ENCODE measurements around the gene CACNG4. TPM values are rescaled to one million over a fixed set of nuclear protein-coding genes. Genes with fewer than 3 reads are reported as not detected.

CACNG4 gene
- total and polyA plus RNA-seq, 2 experiments from 2014 or later, result 1.6 to 4.1 TPM

DNA sequence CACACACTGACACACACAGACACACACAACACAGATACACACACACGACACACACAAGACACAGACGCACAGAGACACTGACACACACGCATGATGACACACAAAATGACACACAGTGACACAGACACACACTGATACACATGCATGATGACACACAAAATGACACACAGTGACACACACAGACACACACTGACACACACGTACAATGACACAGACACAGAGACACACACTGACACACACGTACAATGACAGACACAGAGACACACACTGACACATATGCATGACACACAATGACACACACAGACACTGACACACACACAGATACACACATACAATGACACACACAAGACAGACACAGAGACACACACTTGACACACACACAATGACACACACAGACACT, 90.1 kb downstream of the CACNG4 start:
- H4K20me1 ChIP-seq (replicated peaks; ENCODE audit: insufficient read depth), result no peaks in the 10 kb centered on the region
- Mint-ChIP-seq H3K27ac (no peak overlapping the region), H3K27me3 (ENCODE audit: insufficient read depth, low read depth, poor library complexity) (peaks cover 4% of the 10 kb centered on the region), H3K4me1 (no peaks in the 10 kb centered on the region), H3K36me3 (ENCODE audit: low read depth) (no peaks in the 10 kb centered on the region), H3K4me3 (no peak overlapping the region), H3K9me3 (peaks cover 1% of the 10 kb centered on the region; the same call in 1 of the 3 replicates)
- no peak overlapping the region for H3K4me2 ChIP-seq
- no peaks in the 10 kb centered on the region for H3K4me1 ChIP-seq (ENCODE audit: insufficient read depth)
- TF ChIP-seq NANOG (IDR thresholded peaks at IDR 0.05; ENCODE audit: borderline replicate concordance), result no peak
- TF ChIP-seq ZNF331 (CRISPR knock-in tag; IDR thresholded peaks at IDR 0.05; ENCODE audit: low read depth), result no peak
- TF ChIP-seq EZH2 (IDR thresholded peaks at IDR 0.05; ENCODE audit: low read depth, unreplicated experiment), result no peak
- TF ChIP-seq JUNB (IDR thresholded peaks at IDR 0.05; ENCODE audit: unreplicated experiment), result no peak
- no peak for TF ChIP-seq STAT1 (IDR thresholded peaks at IDR 0.05; ENCODE audit: unreplicated experiment)
- TF ChIP-seq, protein P1, sequence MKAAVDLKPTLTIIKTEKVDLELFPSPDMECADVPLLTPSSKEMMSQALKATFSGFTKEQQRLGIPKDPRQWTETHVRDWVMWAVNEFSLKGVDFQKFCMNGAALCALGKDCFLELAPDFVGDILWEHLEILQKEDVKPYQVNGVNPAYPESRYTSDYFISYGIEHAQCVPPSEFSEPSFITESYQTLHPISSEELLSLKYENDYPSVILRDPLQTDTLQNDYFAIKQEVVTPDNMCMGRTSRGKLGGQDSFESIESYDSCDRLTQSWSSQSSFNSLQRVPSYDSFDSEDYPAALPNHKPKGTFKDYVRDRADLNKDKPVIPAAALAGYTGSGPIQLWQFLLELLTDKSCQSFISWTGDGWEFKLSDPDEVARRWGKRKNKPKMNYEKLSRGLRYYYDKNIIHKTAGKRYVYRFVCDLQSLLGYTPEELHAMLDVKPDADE (IDR thresholded peaks at IDR 0.05), result no peak
- DNase-seq (ENCODE audit: low spot score) (no peak), ATAC-seq (no peak)
- H3F3A ChIP-seq (replicated peaks; ENCODE audit: low read depth), result no peaks in the 10 kb centered on the region
- H3K36me3 ChIP-seq (ENCODE audit: insufficient read depth), result no peaks in the 10 kb centered on the region
- H3K27ac ChIP-seq (ENCODE audit: low read depth), result no peak overlapping the region
- H3K9me2 ChIP-seq (ENCODE audit: insufficient read depth), result no peaks in the 10 kb centered on the region
- H3K79me2 ChIP-seq (replicated peaks; ENCODE audit: insufficient read depth), result no peaks in the 10 kb centered on the region
- H3K27me3 ChIP-seq (ENCODE audit: insufficient read depth), result no peaks in the 10 kb centered on the region
- no peak overlapping the region for H2AFZ ChIP-seq
- no peak overlapping the region for H3K4me3 ChIP-seq

DNA sequence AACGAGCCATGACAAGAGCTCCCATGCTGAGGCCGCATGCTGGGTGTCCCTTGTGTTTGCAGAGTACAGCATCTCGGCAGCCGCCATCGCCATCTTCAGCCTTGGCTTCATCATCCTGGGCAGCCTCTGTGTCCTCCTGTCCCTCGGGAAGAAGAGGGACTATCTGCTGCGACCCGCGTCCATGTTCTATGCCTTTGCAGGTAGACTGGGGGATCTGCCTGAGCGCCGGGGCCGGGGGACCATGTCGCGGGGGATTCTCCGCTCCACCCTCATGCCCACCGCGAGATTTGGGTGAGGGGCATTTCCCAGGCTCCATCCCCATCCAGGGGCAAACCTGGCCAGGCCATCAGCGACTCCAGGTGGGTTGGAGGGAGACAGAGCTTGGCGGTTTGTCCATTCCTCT, 90.5 kb downstream of the CACNG4 start:
- Histone ChIP-seq H2AFZ (no peak overlapping the region), H3K36me3 (ENCODE audit: insufficient read depth) (no peaks in the 10 kb centered on the region), H3K27ac (ENCODE audit: low read depth) (no peak overlapping the region), H3K4me1 (ENCODE audit: insufficient read depth) (no peaks in the 10 kb centered on the region), H3K79me2 (replicated peaks; ENCODE audit: insufficient read depth) (no peaks in the 10 kb centered on the region), H3K4me3 (no peak overlapping the region), H3F3A (replicated peaks; ENCODE audit: low read depth) (no peaks in the 10 kb centered on the region), H3K9me2 (ENCODE audit: insufficient read depth) (no peaks in the 10 kb centered on the region), H4K20me1 (replicated peaks; ENCODE audit: insufficient read depth) (no peaks in the 10 kb centered on the region), H3K4me2 (no peak overlapping the region), H3K27me3 (ENCODE audit: insufficient read depth) (no peaks in the 10 kb centered on the region)
- Mint-ChIP-seq H3K4me3 (no peak overlapping the region), H3K27me3 (ENCODE audit: insufficient read depth, low read depth, poor library complexity) (peaks cover 2% of the 10 kb centered on the region), H3K27ac (no peak overlapping the region), H3K9me3 (no peaks in the 10 kb centered on the region; the same call in 2 of the 3 replicates), H3K4me1 (no peaks in the 10 kb centered on the region), H3K36me3 (ENCODE audit: low read depth) (no peaks in the 10 kb centered on the region)
- ATAC-seq (no peak), DNase-seq (ENCODE audit: low spot score) (no peak)
- TF ChIP-seq, protein P1 (IDR thresholded peaks at IDR 0.05), result no peak
- TF ChIP-seq CREB1 (CRISPR knock-in tag; IDR thresholded peaks at IDR 0.05; ENCODE audit: low read depth) (no peak), POLR2AphosphoS5 (IDR thresholded peaks at IDR 0.05; ENCODE audit: low read depth) (no peak), STAT1 (IDR thresholded peaks at IDR 0.05; ENCODE audit: unreplicated experiment) (no peak), NANOG (IDR thresholded peaks at IDR 0.05; ENCODE audit: borderline replicate concordance) (no peak), JUNB (IDR thresholded peaks at IDR 0.05; ENCODE audit: unreplicated experiment) (no peak)
- TF ChIP-seq, protein P2, sequence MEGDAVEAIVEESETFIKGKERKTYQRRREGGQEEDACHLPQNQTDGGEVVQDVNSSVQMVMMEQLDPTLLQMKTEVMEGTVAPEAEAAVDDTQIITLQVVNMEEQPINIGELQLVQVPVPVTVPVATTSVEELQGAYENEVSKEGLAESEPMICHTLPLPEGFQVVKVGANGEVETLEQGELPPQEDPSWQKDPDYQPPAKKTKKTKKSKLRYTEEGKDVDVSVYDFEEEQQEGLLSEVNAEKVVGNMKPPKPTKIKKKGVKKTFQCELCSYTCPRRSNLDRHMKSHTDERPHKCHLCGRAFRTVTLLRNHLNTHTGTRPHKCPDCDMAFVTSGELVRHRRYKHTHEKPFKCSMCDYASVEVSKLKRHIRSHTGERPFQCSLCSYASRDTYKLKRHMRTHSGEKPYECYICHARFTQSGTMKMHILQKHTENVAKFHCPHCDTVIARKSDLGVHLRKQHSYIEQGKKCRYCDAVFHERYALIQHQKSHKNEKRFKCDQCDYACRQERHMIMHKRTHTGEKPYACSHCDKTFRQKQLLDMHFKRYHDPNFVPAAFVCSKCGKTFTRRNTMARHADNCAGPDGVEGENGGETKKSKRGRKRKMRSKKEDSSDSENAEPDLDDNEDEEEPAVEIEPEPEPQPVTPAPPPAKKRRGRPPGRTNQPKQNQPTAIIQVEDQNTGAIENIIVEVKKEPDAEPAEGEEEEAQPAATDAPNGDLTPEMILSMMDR (conservative IDR thresholded peaks at IDR 0.05; ENCODE audit: low read depth in 2 of 2), result no peak
- TF ChIP-seq, protein P3, sequence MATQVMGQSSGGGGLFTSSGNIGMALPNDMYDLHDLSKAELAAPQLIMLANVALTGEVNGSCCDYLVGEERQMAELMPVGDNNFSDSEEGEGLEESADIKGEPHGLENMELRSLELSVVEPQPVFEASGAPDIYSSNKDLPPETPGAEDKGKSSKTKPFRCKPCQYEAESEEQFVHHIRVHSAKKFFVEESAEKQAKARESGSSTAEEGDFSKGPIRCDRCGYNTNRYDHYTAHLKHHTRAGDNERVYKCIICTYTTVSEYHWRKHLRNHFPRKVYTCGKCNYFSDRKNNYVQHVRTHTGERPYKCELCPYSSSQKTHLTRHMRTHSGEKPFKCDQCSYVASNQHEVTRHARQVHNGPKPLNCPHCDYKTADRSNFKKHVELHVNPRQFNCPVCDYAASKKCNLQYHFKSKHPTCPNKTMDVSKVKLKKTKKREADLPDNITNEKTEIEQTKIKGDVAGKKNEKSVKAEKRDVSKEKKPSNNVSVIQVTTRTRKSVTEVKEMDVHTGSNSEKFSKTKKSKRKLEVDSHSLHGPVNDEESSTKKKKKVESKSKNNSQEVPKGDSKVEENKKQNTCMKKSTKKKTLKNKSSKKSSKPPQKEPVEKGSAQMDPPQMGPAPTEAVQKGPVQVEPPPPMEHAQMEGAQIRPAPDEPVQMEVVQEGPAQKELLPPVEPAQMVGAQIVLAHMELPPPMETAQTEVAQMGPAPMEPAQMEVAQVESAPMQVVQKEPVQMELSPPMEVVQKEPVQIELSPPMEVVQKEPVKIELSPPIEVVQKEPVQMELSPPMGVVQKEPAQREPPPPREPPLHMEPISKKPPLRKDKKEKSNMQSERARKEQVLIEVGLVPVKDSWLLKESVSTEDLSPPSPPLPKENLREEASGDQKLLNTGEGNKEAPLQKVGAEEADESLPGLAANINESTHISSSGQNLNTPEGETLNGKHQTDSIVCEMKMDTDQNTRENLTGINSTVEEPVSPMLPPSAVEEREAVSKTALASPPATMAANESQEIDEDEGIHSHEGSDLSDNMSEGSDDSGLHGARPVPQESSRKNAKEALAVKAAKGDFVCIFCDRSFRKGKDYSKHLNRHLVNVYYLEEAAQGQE (IDR thresholded peaks at IDR 0.05; ENCODE audit: unreplicated experiment), result no peak

All from GM23338 (cell line).